Measurements from ENCODE around the gene LOXL1. TPM values are rescaled to one million over a fixed set of nuclear protein-coding genes. Genes with fewer than 3 reads are reported as not detected.

LOXL1 gene
- polyA plus RNA-seq, 1 donor from 2014 or later: 2.1 TPM

DNA sequence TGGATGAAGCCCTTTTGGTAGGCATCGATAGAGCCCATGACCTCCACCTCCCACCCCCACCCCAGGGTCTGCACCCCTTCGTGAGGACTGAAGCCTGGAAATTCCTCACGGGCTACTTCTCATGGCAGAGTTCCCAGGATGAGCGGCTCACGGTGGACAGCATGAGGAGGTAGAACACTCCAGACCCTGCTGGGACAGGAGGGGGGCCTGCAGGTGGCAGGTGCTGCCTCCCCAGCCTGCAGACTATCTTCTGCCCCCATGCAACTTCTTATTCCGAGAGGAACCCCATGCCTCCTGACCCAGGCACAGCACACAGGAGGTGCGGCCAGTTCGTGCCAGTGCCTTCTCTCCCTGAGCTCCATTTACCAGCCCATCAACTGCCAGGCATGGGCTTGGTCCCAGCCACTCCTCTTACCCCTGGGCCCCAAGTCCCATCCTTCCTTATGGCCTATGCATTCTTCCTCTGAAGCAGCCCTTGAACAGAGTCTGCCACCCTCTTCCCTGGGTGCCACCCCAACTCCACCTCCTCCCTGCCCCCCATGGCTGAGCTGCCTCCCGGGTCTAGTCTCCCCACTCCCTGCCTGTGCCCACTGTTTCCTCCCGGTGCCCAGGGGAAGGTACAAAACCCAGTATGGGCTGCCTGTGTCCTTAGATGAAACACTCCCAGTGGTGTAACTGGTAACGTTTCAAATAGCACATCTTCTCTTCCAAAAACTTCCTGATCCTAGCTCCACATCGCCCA is 44.5 kb upstream of the LOXL1 start:
- Histone ChIP-seq H3K27ac (ENCODE audit: low read length) (no peak overlapping the region), H2AFZ (ENCODE audit: low read depth, low read length) (no peak overlapping the region), H3K4me2 (ENCODE audit: low read length) (no peak overlapping the region), H3K79me2 (replicated peaks; ENCODE audit: insufficient read depth, low read length) (no peaks in the 10 kb centered on the region), H3K9me3 (ENCODE audit: low read length) (no peaks in the 10 kb centered on the region), H3K9me2 (ENCODE audit: insufficient read depth, low read length) (no peaks in the 10 kb centered on the region), H3K9ac (ENCODE audit: low read length) (no peak overlapping the region), H3K36me3 (ENCODE audit: insufficient read depth, low read length) (no peaks in the 10 kb centered on the region), H4K20me1 (ENCODE audit: insufficient read depth) (no peaks in the 10 kb centered on the region), H3F3A (ENCODE audit: insufficient read depth, low read length, poor library complexity, severe bottlenecking) (no peaks in the 10 kb centered on the region), H3K27me3 (ENCODE audit: insufficient read depth, low read depth, low read length) (no peaks in the 10 kb centered on the region), H3K4me3 (ENCODE audit: low read length) (no peak overlapping the region)
- no peak for TF ChIP-seq RAD21 (conservative IDR thresholded peaks at IDR 0.05)
- TF ChIP-seq, protein P1, sequence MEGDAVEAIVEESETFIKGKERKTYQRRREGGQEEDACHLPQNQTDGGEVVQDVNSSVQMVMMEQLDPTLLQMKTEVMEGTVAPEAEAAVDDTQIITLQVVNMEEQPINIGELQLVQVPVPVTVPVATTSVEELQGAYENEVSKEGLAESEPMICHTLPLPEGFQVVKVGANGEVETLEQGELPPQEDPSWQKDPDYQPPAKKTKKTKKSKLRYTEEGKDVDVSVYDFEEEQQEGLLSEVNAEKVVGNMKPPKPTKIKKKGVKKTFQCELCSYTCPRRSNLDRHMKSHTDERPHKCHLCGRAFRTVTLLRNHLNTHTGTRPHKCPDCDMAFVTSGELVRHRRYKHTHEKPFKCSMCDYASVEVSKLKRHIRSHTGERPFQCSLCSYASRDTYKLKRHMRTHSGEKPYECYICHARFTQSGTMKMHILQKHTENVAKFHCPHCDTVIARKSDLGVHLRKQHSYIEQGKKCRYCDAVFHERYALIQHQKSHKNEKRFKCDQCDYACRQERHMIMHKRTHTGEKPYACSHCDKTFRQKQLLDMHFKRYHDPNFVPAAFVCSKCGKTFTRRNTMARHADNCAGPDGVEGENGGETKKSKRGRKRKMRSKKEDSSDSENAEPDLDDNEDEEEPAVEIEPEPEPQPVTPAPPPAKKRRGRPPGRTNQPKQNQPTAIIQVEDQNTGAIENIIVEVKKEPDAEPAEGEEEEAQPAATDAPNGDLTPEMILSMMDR (IDR thresholded peaks at IDR 0.05; ENCODE audit: poor library complexity, severe bottlenecking): no peak
- no peak for TF ChIP-seq SMC3 (conservative IDR thresholded peaks at IDR 0.05; ENCODE audit: poor library complexity)
- no peak for TF ChIP-seq REST (IDR thresholded peaks at IDR 0.05; ENCODE audit: borderline replicate concordance)
- TF ChIP-seq MXI1 (conservative IDR thresholded peaks at IDR 0.05; ENCODE audit: poor library complexity, severe bottlenecking): no peak
- TF ChIP-seq POLR2AphosphoS5 (IDR thresholded peaks at IDR 0.05): no peak
- no peak for TF ChIP-seq TAF1 (IDR thresholded peaks at IDR 0.05; ENCODE audit: low read depth)
- no peak for TF ChIP-seq EZH2 (IDR thresholded peaks at IDR 0.05; ENCODE audit: borderline replicate concordance, insufficient read depth, low read length, poor library complexity, severe bottlenecking)
- TF ChIP-seq EP300 (conservative IDR thresholded peaks at IDR 0.05; ENCODE audit: poor library complexity, severe bottlenecking): no peak

DNA sequence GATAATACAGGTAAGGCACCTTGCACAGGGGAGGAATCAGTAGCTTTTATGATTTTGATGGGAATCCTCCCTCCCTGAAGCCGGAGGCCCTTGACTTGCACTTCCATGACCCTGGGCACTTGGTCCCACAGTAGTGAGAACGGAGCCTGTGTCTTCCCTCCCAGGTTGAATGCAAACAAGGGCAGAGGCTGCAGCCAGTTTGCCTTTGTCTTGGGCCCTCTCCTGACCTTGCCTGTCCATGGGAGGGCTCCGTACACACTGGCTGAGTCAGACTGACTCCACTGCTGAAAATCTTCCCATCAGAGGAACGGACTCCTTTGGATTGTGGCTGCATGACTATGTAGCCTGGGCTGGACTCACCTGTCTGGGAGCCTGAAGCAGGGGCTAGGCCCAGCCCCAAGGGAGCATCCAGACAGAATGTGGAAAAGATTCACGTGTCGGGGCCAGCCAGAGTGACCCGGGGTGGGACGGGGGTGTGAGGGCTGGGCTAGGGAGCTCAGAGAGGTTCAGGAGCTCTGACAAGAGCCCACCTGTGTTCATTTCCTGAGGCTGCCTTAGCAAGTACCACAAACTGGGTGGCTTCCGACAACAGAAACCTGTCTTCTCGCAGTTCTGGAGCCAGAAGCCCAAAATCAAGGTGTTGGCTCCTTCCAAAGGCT is 43.4 kb upstream of the LOXL1 start:
- H3K4me2 ChIP-seq (ENCODE audit: low read length): no peak overlapping the region
- H3K9ac ChIP-seq (ENCODE audit: low read length): no peak overlapping the region
- no peaks in the 10 kb centered on the region for H3K79me2 ChIP-seq (replicated peaks; ENCODE audit: insufficient read depth, low read length)
- H3K36me3 ChIP-seq (ENCODE audit: insufficient read depth, low read length): no peaks in the 10 kb centered on the region
- no peaks in the 10 kb centered on the region for H4K20me1 ChIP-seq (ENCODE audit: insufficient read depth)
- no peaks in the 10 kb centered on the region for H3K27me3 ChIP-seq (ENCODE audit: insufficient read depth, low read depth, low read length)
- H3F3A ChIP-seq (ENCODE audit: insufficient read depth, low read length, poor library complexity, severe bottlenecking): no peaks in the 10 kb centered on the region
- H3K9me3 ChIP-seq (ENCODE audit: low read length): no peaks in the 10 kb centered on the region
- TF ChIP-seq POLR2AphosphoS5 (IDR thresholded peaks at IDR 0.05): no peak
- TF ChIP-seq EZH2 (IDR thresholded peaks at IDR 0.05; ENCODE audit: borderline replicate concordance, insufficient read depth, low read length, poor library complexity, severe bottlenecking): no peak
- TF ChIP-seq, protein P1 (IDR thresholded peaks at IDR 0.05; ENCODE audit: poor library complexity, severe bottlenecking): no peak
- no peak for TF ChIP-seq RAD21 (conservative IDR thresholded peaks at IDR 0.05)
- H3K4me3 ChIP-seq (ENCODE audit: low read length): no peak overlapping the region
- no peak overlapping the region for H3K27ac ChIP-seq (ENCODE audit: low read length)
- no peak overlapping the region for H2AFZ ChIP-seq (ENCODE audit: low read depth, low read length)
- H3K9me2 ChIP-seq (ENCODE audit: insufficient read depth, low read length): no peaks in the 10 kb centered on the region
